Activated CD4-positive, alpha-beta T cell treated with anti-CD3 and anti-CD28 coated beads, Interleukin-2, amount 50 U/mL, for 1 hour (primary cell): ENCODE data around the gene HHIP.

Source experiments
- DNase-seq: peaks from one replicate; pipeline ENCODE4 v3.0.0-alpha.2; 2020

Gene HHIP

DNA sequence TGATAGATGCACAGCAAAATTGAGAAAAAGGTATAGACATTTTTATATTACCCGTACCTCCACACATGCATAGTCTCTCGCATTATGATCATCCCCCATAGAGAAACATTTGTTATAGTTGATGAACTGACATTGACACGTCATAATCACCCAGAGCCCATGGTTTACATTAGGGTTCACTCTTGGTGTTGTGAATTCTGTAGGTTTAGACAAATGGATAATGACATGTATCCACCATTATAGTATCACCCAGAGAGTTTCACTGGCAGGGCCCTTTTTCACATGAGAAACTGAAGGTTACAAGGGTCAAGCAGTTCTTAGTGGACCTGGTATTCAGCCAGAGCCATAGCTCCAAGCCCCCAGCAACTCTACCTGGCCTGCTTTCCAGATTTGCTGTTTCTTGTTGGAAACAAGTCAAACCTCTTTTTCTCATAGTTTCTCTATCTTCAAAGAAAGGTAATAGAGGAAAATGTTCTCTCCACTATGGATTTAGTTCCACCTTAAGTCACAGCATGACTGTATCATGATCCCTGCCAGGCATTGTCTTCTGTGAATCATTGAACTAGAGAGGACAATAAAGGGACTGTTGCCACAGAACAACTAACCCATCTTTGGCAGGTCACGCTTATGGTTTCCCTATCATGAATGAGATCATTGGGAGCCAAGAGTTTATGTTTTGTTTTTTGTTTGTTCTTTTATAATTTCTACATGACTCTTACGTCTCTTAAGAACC is 64.0 kb downstream of the HHIP start:
- no peak for DNase-seq

- DNase-seq: no peak
Measured at GRCh38 chr4:144710526-144710912, 64.6 kb downstream of the HHIP start.

DNA sequence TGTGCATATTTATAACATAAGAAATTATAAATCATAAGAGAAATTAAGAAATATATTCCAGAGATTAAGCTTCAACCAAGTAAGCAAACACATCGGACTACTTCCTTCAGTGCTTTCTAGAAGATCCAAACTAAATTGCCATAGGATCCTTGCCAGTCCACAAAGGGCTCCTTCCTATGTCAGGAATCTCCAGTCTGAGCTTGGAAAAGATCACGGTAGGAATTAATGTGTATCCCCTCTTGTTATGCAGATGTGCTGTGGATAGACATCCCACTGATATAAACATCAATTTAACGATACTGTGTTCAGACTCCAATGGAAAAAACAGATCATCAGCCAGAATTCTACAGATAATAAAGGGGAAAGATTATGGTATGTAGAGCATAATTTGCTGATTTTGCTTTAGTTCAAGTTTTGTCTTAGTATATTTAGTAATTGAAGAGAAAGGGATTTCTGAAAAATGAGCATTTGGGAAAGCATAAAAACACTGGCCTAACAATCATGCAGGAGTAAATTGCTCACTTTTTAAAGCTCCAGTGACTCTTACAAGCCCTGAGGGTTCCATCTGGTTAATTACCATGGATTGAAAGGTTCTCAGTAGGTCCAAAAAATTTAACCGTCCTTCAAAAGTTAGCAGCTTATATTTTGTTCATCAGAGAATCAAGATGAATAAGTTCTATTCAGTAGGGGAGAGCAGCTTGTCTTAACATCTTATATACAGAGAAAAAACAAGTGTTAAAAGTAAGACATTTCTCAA is 65.9 kb downstream of the HHIP start:
- DNase-seq: no peak

DNA sequence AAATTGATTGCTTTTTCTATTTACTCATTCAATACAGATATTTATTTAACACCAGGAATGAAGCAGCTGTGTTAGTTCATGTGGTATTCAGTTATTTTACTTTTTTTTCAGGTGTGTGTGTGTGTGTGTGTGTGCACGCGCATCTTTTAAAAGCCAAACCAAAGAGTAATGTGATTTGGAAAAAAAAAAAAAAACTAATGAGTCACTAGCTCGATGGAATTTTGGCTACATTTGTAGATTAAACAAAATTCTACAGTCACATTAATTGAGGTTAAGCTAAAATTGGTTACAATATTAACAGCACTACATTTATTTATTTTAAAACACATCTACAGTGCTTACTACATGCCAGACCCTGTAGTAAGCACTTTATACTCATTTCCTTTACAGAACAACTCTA is 66.8 kb downstream of the HHIP start:
- DNase-seq: no peak

DNA sequence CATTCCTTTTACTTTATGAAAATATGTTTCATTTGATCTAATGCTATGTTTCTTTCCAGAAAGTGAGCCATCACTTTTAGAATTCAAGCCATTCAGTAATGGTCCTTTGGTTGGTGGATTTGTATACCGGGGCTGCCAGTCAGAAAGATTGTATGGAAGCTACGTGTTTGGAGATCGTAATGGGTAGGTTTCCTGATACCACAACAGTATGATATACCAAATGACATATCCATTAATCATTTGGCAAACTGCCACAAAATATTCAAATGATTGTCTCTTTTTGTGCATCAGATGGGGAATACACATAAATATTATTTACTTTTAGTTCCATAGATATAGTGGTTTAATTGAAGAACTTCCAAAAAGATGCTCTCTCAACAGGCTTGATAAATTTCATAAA is 68.2 kb downstream of the HHIP start:
- no peak for DNase-seq

DNA sequence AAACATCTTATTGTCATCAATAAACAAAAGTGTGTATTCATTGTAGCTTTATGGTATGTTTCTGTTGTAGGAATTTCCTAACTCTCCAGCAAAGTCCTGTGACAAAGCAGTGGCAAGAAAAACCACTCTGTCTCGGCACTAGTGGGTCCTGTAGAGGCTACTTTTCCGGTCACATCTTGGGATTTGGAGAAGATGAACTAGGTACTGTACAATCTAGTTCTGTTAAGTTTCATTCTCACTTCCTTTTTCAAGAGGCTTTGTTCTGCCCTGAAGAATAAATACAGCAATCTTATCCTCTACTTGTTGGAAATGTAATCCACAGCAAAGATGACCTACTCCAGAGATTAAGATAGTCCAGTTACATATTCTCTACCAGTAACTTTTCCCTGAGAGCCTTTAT is 69.3 kb downstream of the HHIP start:
- no peak for DNase-seq

GRCh38 chr4:144716778-144717177 is 70.8 kb downstream of the HHIP start:
- no peak for DNase-seq

GRCh38 chr4:144718958-144719512 is 73.1 kb downstream of the HHIP start:
- no peak for DNase-seq

- no peak for DNase-seq
Measured at GRCh38 chr4:144720491-144720890, 74.5 kb downstream of the HHIP start.

GRCh38 chr4:144721994-144722393 is 76.0 kb downstream of the HHIP start:
- DNase-seq: no peak

- DNase-seq: no peak
Measured at GRCh38 chr4:144723471-144723870, 77.5 kb downstream of the HHIP start.

- DNase-seq: no peak
Measured at GRCh38 chr4:144729175-144729574, 83.2 kb downstream of the HHIP start.

DNA sequence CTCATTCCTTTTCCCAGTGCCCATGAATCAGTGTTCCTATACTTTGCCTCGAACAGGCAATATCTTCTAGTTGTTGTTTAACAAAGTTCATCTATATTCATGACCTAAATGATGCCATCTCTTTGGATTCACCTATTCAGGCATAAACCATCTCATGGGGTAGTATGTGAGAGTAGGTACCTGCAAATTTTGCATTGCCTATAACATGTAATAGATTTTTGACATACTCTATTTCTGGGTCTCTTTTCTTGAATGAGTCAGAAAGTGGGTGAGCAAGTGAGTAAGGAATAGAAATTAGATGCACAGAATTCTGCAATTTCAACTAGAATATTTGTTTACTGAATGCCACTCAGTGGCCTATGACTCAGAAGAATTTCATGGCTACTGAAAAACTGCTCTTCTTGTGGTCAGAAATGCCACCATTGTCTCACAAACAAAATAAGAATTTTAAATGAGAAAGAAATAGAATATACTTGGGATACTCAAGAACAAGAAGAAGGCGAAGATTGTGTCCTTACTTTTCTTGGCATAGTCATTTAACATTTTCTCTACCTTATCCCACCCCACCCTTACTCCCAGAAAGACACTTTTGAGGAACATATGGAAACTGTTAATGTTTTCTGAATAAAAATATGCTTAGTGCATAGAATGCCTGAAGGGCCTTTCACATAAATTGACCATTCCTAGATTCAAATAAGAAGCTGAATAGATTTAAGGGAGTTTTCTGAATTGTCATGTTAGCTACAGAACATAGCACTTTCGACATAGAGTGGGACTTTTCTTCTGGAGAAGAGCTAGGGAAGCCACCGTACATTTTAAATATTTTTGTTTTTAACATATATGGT is 86.8 kb downstream of the HHIP start:
- DNase-seq: no peak

DNA sequence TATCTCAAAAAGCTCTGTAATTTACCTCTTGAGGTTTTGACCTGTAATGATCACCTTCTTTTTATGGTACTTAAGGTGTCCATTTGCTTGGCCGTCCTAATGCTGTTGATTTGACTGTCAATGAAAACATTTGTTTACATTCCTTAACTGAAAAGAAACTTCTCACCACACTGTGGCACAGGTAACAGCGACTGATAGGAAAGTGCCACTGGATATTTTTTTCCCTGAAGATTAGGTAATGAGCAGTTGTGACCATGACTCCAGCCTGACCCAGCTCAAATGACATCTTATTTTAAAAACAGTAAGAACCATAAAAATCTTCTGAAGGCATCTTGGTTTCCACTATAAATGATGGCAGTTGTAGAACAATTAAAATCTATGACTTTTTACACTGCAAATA is 87.6 kb downstream of the HHIP start:
- no peak for DNase-seq

DNA sequence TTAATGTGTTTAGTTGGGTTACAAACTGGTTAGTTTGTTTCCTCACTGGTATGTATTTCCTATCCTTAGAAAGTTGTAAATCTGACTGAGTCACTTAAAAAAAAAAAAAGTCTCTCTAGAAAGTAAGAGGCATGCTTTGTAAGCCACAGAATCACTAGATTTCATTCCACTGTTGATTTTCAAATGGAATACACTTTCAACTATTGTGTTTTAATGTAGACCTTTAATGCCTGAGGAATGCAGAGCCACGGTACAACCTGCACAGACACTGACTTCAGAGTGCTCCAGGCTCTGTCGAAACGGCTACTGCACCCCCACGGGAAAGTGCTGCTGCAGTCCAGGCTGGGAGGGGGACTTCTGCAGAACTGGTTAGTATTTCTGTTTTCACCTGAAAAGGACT is 88.6 kb downstream of the HHIP start:
- no peak for DNase-seq

- no peak for DNase-seq
Measured at GRCh38 chr4:144738649-144739048, 92.7 kb downstream of the HHIP start.

DNA sequence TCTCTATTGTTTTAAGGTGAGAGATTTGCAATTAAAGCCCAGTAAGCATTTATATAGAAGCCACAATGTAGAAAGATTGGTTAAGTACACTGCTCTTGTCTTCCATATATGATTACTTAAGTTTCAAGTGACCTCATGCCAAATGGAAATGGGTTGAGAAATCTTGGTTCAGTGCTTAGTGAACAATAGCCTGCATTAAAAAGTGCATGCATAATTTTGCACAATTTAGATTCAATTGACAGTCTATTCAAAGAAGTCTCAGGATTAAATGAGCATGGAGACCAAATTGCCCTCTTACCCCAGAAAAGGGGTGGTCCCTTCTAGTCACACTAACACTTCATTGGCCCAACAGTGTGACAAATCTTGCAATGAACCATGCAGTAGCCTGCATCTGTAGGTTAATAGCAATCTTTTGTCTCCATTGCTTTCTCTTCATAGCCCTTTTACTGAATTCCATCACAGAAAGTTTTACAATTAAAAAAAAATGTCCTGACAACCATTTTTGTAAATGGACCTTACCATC is 93.6 kb downstream of the HHIP start:
- DNase-seq: no peak

DNA sequence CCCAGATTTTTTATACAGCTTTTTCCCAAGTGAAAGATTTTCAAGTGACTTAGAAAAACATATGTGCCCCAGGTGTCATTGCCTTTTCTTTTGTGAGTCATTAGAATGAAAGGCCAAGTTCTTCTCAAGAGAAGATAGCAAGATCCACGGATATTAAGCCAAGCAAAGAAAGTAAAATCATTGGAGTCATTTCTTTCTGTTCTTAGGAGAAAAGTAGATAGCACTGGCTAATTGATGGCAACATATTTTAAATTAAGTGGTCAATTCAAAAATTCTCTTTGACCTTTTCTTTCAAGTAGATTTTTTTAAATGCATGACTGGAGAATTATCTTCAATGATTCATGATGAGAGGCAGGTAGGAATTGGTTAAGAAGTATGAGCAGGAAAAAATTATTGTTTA is 94.4 kb downstream of the HHIP start:
- DNase-seq: no peak

- no peak for DNase-seq
Measured at GRCh38 chr4:144748814-144749555, 103.0 kb downstream of the HHIP start.

DNA sequence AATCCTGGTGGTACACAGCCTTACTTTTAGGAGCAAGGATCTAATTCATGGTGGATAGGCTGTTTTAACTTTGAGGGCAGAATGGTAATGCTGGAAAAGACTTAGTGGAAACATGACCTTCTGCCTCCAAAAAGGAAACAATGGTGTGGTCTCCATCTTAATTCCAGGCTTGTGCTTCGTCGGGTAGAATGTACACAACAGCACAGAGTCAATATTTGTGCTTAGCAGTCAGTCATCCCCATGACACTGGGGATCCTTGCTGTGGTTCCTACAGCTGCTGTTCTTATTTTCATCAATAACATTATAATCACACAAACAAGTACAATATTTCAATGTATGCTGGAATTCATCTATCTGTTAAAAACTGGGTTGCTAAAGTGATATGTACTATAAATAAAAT is 104.4 kb downstream of the HHIP start:
- DNase-seq: no peak

GRCh38 chr4:144754562-144755410 is 108.8 kb downstream of the HHIP start:
- no peak for DNase-seq
